Ishikawa (cell line): Measurements from ENCODE around the gene C1orf105.

ENCODE experiments used
- CEBPB ChIP-seq: IDR thresholded peaks from 2 replicates; pipeline ENCODE4 v1.6.1; 2012
- CREB1 ChIP-seq: IDR thresholded peaks from 2 replicates; pipeline ENCODE4 v1.6.1; 2012; ENCODE audit warnings: low read depth
- EGR1 ChIP-seq: IDR thresholded peaks from 2 replicates; pipeline ENCODE4 v1.6.1; 2012
- EP300 ChIP-seq: IDR thresholded peaks from 2 replicates; pipeline ENCODE4 v1.6.1; 2012; ENCODE audit warnings: borderline replicate concordance
- FOXM1 ChIP-seq: IDR thresholded peaks from 2 replicates; pipeline ENCODE4 v1.6.1; 2012; ENCODE audit warnings: low read depth, borderline replicate concordance
- MAX ChIP-seq: IDR thresholded peaks from 2 replicates; pipeline ENCODE4 v1.6.1; 2012
- NFIC ChIP-seq: IDR thresholded peaks from 2 replicates; pipeline ENCODE4 v1.6.1; 2012
- RAD21 ChIP-seq: IDR thresholded peaks from 2 replicates; pipeline ENCODE4 v1.6.1; 2012; ENCODE audit warnings: low read depth
- REST ChIP-seq: IDR thresholded peaks from 2 replicates; pipeline ENCODE4 v1.6.1; 2012; ENCODE audit warnings: low read depth, mild to moderate bottlenecking
- TAF1 ChIP-seq: IDR thresholded peaks from 2 replicates; pipeline ENCODE4 v1.6.1; 2012; ENCODE audit warnings: low read depth, mild to moderate bottlenecking
- TCF12 ChIP-seq: IDR thresholded peaks from 2 replicates; pipeline ENCODE4 v1.6.1; 2012; ENCODE audit warnings: low read depth
- TEAD4 ChIP-seq: IDR thresholded peaks from 2 replicates; pipeline ENCODE4 v1.6.1; 2012
- USF1 ChIP-seq: IDR thresholded peaks from 2 replicates; pipeline ENCODE4 v1.6.1; 2012
- YY1 ChIP-seq: IDR thresholded peaks from 2 replicates; pipeline ENCODE4 v1.6.1; 2012; ENCODE audit warnings: low read depth
- ZBTB7A ChIP-seq: IDR thresholded peaks from 2 replicates; pipeline ENCODE4 v1.6.1; 2012; ENCODE audit warnings: low read depth

Gene C1orf105

GRCh38 chr1:172390683-172391551 is 29.6 kb upstream of the C1orf105 start:
- no peak for TF ChIP-seq TAF1
- TF ChIP-seq TEAD4, result no peak
- no peak for TF ChIP-seq REST
- TF ChIP-seq NFIC, result no peak
- no peak for TF ChIP-seq ZBTB7A
- no peak for TF ChIP-seq TCF12
- no peak for TF ChIP-seq MAX
- no peak for TF ChIP-seq RAD21
- TF ChIP-seq CREB1, result no peak
- TF ChIP-seq FOXM1, result no peak
- TF ChIP-seq YY1, result no peak
- TF ChIP-seq EP300, result no peak
- no peak for TF ChIP-seq CEBPB

GRCh38 chr1:172391976-172392375 is 28.5 kb upstream of the C1orf105 start:
- TF ChIP-seq EGR1 (no peak), CEBPB (no peak), ZBTB7A (no peak), CREB1 (no peak), YY1 (no peak), TAF1 (no peak), NFIC (no peak), TCF12 (no peak), RAD21 (no peak), REST (no peak)

- no peak for TF ChIP-seq MAX
- no peak for TF ChIP-seq CEBPB
- TF ChIP-seq CREB1, result no peak
- TF ChIP-seq EP300, result no peak
- TF ChIP-seq EGR1, result no peak
- no peak for TF ChIP-seq RAD21
Observed at GRCh38 chr1:172393354-172393753, 27.1 kb upstream of the C1orf105 start.

GRCh38 chr1:172394141-172394751 is 26.2 kb upstream of the C1orf105 start:
- TF ChIP-seq TCF12 (no peak), MAX (no peak)

GRCh38 chr1:172394811-172395210 is 25.7 kb upstream of the C1orf105 start:
- no peak for TF ChIP-seq NFIC
- TF ChIP-seq USF1, result no peak
- no peak for TF ChIP-seq TCF12
- no peak for TF ChIP-seq YY1

- TF ChIP-seq USF1 (no peak), RAD21 (no peak), TAF1 (no peak), TCF12 (no peak), EP300 (no peak), NFIC (no peak), ZBTB7A (no peak), YY1 (no peak), REST (no peak), TEAD4 (no peak)
Observed at GRCh38 chr1:172395576-172395975, 24.9 kb upstream of the C1orf105 start.
